ENCODE measurements around the gene THRB. TPM values are rescaled to one million over a fixed set of nuclear protein-coding genes. Genes with fewer than 3 reads are reported as not detected.

THRB gene
- total RNA-seq, 5 donors from 2014 or later (not counting 1 experiment from before 2014, with no cell fraction given), result 0.03 to 0.29 (median 0.19) TPM; not detected in 2

- ChIA-PET POLR2A (no interaction called here), CTCF (no interaction called here)
- Mint-ChIP-seq H3K36me3 (no peaks in the 10 kb centered on the region), H3K27me3 (no peaks in the 10 kb centered on the region), H3K27ac (no peak overlapping the region), H3K4me3 (no peak overlapping the region), H3K4me1 (no peaks in the 10 kb centered on the region), H3K9me3 (no peaks in the 10 kb centered on the region)
- DNase-seq (no peak), ATAC-seq (replicated peaks in 1 of 4) (no peak)
- no peaks in the 10 kb centered on the region for H3K36me3 ChIP-seq (ENCODE audit: control insufficient read depth in 2 of 2, extremely low read depth in 1 of 2, insufficient read depth in 1 of 2, low read length in 1 of 2)
- no peak overlapping the region for H3K4me3 ChIP-seq (ENCODE audit: control insufficient read depth in 1 of 2, extremely low read depth in 1 of 2, low read length in 1 of 2)
- no peaks in the 10 kb centered on the region for H3K27me3 ChIP-seq (replicated peaks in 1 of 2; ENCODE audit: control insufficient read depth in 2 of 2, extremely low read depth in 1 of 2, insufficient read depth in 2 of 2, low read length in 1 of 2)
- H3K27ac ChIP-seq (ENCODE audit: low read length), result no peak overlapping the region
- WGBS (ENCODE audit: insufficient coverage), result no CpG with 5 or more reads among the region's 2 CpGs
- H3K9me3 ChIP-seq, result no peaks in the 10 kb centered on the region
- no peaks in the 10 kb centered on the region for H3K4me1 ChIP-seq (ENCODE audit: control insufficient read depth in 1 of 2, extremely low read depth in 1 of 2, insufficient read depth in 2 of 2, low read length in 2 of 2)
Measured at GRCh38 chr3:24367664-24368264, 126.9 kb downstream of the THRB start.

- DNase-seq (no peak), ATAC-seq (replicated peaks in 1 of 4) (no peak)
- Histone ChIP-seq H3K27me3 (replicated peaks in 1 of 2; ENCODE audit: control insufficient read depth in 2 of 2, extremely low read depth in 1 of 2, insufficient read depth in 2 of 2, low read length in 1 of 2) (no peaks in the 10 kb centered on the region), H3K9me3 (no peaks in the 10 kb centered on the region), H3K4me3 (ENCODE audit: control insufficient read depth in 1 of 2, extremely low read depth in 1 of 2, low read length in 1 of 2) (no peak overlapping the region), H3K27ac (ENCODE audit: low read length) (no peak overlapping the region), H3K4me1 (ENCODE audit: control insufficient read depth in 1 of 2, extremely low read depth in 1 of 2, insufficient read depth in 2 of 2, low read length in 2 of 2) (no peaks in the 10 kb centered on the region), H3K36me3 (ENCODE audit: control insufficient read depth in 2 of 2, extremely low read depth in 1 of 2, insufficient read depth in 1 of 2, low read length in 1 of 2) (no peaks in the 10 kb centered on the region)
- ChIA-PET POLR2A (no interaction called here), CTCF (no interaction called here)
- H3K4me3 Mint-ChIP-seq, result no peak overlapping the region
- H3K4me1 Mint-ChIP-seq, result no peaks in the 10 kb centered on the region
- no peaks in the 10 kb centered on the region for H3K9me3 Mint-ChIP-seq
- H3K36me3 Mint-ChIP-seq, result no peaks in the 10 kb centered on the region
- 100% methylated on average over 1 of the region's 3 CpGs for WGBS (ENCODE audit: insufficient coverage)
- no peak overlapping the region for H3K27ac Mint-ChIP-seq
- no peaks in the 10 kb centered on the region for H3K27me3 Mint-ChIP-seq
Measured at GRCh38 chr3:24367216-24367615, 127.4 kb downstream of the THRB start.

GRCh38 chr3:24365168-24365567 is 129.5 kb downstream of the THRB start:
- no peaks in the 10 kb centered on the region for H3K27me3 ChIP-seq (replicated peaks in 1 of 2; ENCODE audit: control insufficient read depth in 2 of 2, extremely low read depth in 1 of 2, insufficient read depth in 2 of 2, low read length in 1 of 2)

GRCh38 chr3:24364359-24364758 is 130.3 kb downstream of the THRB start:
- Histone ChIP-seq H3K4me3 (ENCODE audit: control insufficient read depth in 1 of 2, extremely low read depth in 1 of 2, low read length in 1 of 2) (no peak overlapping the region), H3K27me3 (replicated peaks in 1 of 2; ENCODE audit: control insufficient read depth in 2 of 2, extremely low read depth in 1 of 2, insufficient read depth in 2 of 2, low read length in 1 of 2) (no peaks in the 10 kb centered on the region), H3K36me3 (ENCODE audit: control insufficient read depth in 2 of 2, extremely low read depth in 1 of 2, insufficient read depth in 1 of 2, low read length in 1 of 2) (no peaks in the 10 kb centered on the region), H3K9me3 (no peaks in the 10 kb centered on the region), H3K4me1 (ENCODE audit: control insufficient read depth in 1 of 2, extremely low read depth in 1 of 2, insufficient read depth in 2 of 2, low read length in 2 of 2) (no peaks in the 10 kb centered on the region), H3K27ac (ENCODE audit: low read length) (no peak overlapping the region)
- H3K27ac Mint-ChIP-seq, result no peak overlapping the region
- no peaks in the 10 kb centered on the region for H3K36me3 Mint-ChIP-seq
- no CpG with 5 or more reads among the region's 1 CpG for WGBS (ENCODE audit: insufficient coverage)
- POLR2A ChIA-PET, result no interaction called here
- DNase-seq, result no peak
- ATAC-seq (replicated peaks in 1 of 4), result no peak
- H3K4me3 Mint-ChIP-seq, result no peak overlapping the region
- CTCF ChIA-PET, result no interaction called here
- no peaks in the 10 kb centered on the region for H3K27me3 Mint-ChIP-seq
- no peaks in the 10 kb centered on the region for H3K9me3 Mint-ChIP-seq
- no peaks in the 10 kb centered on the region for H3K4me1 Mint-ChIP-seq

More at GRCh38 chr3:24365168-24365567, 129.5 kb downstream of the THRB start:
- no peaks in the 10 kb centered on the region for H3K27me3 Mint-ChIP-seq
- CTCF ChIA-PET, result interaction anchor here in 1 of 2 donors (0.6 kb wide), 1 partner anchor 140 kb away, joined by 3 read pairs; no protein-coding TSS in a partner anchor
- no peaks in the 10 kb centered on the region for H3K4me1 Mint-ChIP-seq
- Histone ChIP-seq H3K36me3 (ENCODE audit: control insufficient read depth in 2 of 2, extremely low read depth in 1 of 2, insufficient read depth in 1 of 2, low read length in 1 of 2) (no peaks in the 10 kb centered on the region), H3K4me1 (ENCODE audit: control insufficient read depth in 1 of 2, extremely low read depth in 1 of 2, insufficient read depth in 2 of 2, low read length in 2 of 2) (no peaks in the 10 kb centered on the region), H3K9me3 (no peaks in the 10 kb centered on the region), H3K4me3 (ENCODE audit: control insufficient read depth in 1 of 2, extremely low read depth in 1 of 2, low read length in 1 of 2) (no peak overlapping the region), H3K27ac (ENCODE audit: low read length) (no peak overlapping the region)
- POLR2A ChIA-PET, result no interaction called here
- no peak overlapping the region for H3K4me3 Mint-ChIP-seq
- H3K27ac Mint-ChIP-seq, result no peak overlapping the region
- no peak for DNase-seq
- H3K9me3 Mint-ChIP-seq, result no peaks in the 10 kb centered on the region
- no peaks in the 10 kb centered on the region for H3K36me3 Mint-ChIP-seq
- ATAC-seq (replicated peaks in 1 of 4), result no peak
- no CpG with 5 or more reads among the region's 2 CpGs for WGBS (ENCODE audit: insufficient coverage)

GRCh38 chr3:24363242-24363641 is 131.4 kb downstream of the THRB start:
- H3K9me3 Mint-ChIP-seq, result no peaks in the 10 kb centered on the region
- Histone ChIP-seq H3K27me3 (replicated peaks in 1 of 2; ENCODE audit: control insufficient read depth in 2 of 2, extremely low read depth in 1 of 2, insufficient read depth in 2 of 2, low read length in 1 of 2) (no peaks in the 10 kb centered on the region), H3K4me3 (ENCODE audit: control insufficient read depth in 1 of 2, extremely low read depth in 1 of 2, low read length in 1 of 2) (no peak overlapping the region), H3K36me3 (ENCODE audit: control insufficient read depth in 2 of 2, extremely low read depth in 1 of 2, insufficient read depth in 1 of 2, low read length in 1 of 2) (no peaks in the 10 kb centered on the region), H3K9me3 (no peaks in the 10 kb centered on the region), H3K4me1 (ENCODE audit: control insufficient read depth in 1 of 2, extremely low read depth in 1 of 2, insufficient read depth in 2 of 2, low read length in 2 of 2) (no peaks in the 10 kb centered on the region), H3K27ac (ENCODE audit: low read length) (no peak overlapping the region)
- no peak for ATAC-seq (replicated peaks in 1 of 4)
- no peaks in the 10 kb centered on the region for H3K36me3 Mint-ChIP-seq
- ChIA-PET POLR2A (no interaction called here), CTCF (no interaction called here)
- H3K27me3 Mint-ChIP-seq, result no peaks in the 10 kb centered on the region
- H3K27ac Mint-ChIP-seq, result no peak overlapping the region
- no peak for DNase-seq
- no peak overlapping the region for H3K4me3 Mint-ChIP-seq
- H3K4me1 Mint-ChIP-seq, result no peaks in the 10 kb centered on the region
- WGBS (ENCODE audit: insufficient coverage), result no CpG with 5 or more reads among the region's 1 CpG

GRCh38 chr3:24361623-24362022 is 133.0 kb downstream of the THRB start:
- WGBS (ENCODE audit: insufficient coverage), result no CpG with 5 or more reads among the region's 2 CpGs
- Histone ChIP-seq H3K9me3 (no peaks in the 10 kb centered on the region), H3K36me3 (ENCODE audit: control insufficient read depth in 2 of 2, extremely low read depth in 1 of 2, insufficient read depth in 1 of 2, low read length in 1 of 2) (no peaks in the 10 kb centered on the region), H3K27me3 (replicated peaks in 1 of 2; ENCODE audit: control insufficient read depth in 2 of 2, extremely low read depth in 1 of 2, insufficient read depth in 2 of 2, low read length in 1 of 2) (no peaks in the 10 kb centered on the region), H3K4me1 (ENCODE audit: control insufficient read depth in 1 of 2, extremely low read depth in 1 of 2, insufficient read depth in 2 of 2, low read length in 2 of 2) (no peaks in the 10 kb centered on the region), H3K4me3 (ENCODE audit: control insufficient read depth in 1 of 2, extremely low read depth in 1 of 2, low read length in 1 of 2) (no peak overlapping the region), H3K27ac (ENCODE audit: low read length) (no peak overlapping the region)
- Mint-ChIP-seq H3K4me1 (no peaks in the 10 kb centered on the region), H3K27me3 (no peaks in the 10 kb centered on the region), H3K36me3 (no peaks in the 10 kb centered on the region), H3K4me3 (no peak overlapping the region), H3K27ac (no peak overlapping the region), H3K9me3 (no peaks in the 10 kb centered on the region)
- DNase-seq (no peak), ATAC-seq (replicated peaks in 1 of 4) (no peak)
- CTCF ChIA-PET, result no interaction called here
- POLR2A ChIA-PET, result no interaction called here

- Mint-ChIP-seq H3K27ac (no peak overlapping the region), H3K4me1 (no peaks in the 10 kb centered on the region), H3K27me3 (no peaks in the 10 kb centered on the region), H3K4me3 (no peak overlapping the region), H3K36me3 (no peaks in the 10 kb centered on the region), H3K9me3 (no peaks in the 10 kb centered on the region)
- H3K27ac ChIP-seq (ENCODE audit: low read length), result no peak overlapping the region
- H3K27me3 ChIP-seq (replicated peaks in 1 of 2; ENCODE audit: control insufficient read depth in 2 of 2, extremely low read depth in 1 of 2, insufficient read depth in 2 of 2, low read length in 1 of 2), result no peaks in the 10 kb centered on the region
- POLR2A ChIA-PET, result no interaction called here
- H3K9me3 ChIP-seq, result no peaks in the 10 kb centered on the region
- CTCF ChIA-PET, result no interaction called here
- H3K4me1 ChIP-seq (ENCODE audit: control insufficient read depth in 1 of 2, extremely low read depth in 1 of 2, insufficient read depth in 2 of 2, low read length in 2 of 2), result no peaks in the 10 kb centered on the region
- ATAC-seq (replicated peaks in 1 of 4) (no peak), DNase-seq (no peak)
- no peaks in the 10 kb centered on the region for H3K36me3 ChIP-seq (ENCODE audit: control insufficient read depth in 2 of 2, extremely low read depth in 1 of 2, insufficient read depth in 1 of 2, low read length in 1 of 2)
- H3K4me3 ChIP-seq (ENCODE audit: control insufficient read depth in 1 of 2, extremely low read depth in 1 of 2, low read length in 1 of 2), result no peak overlapping the region
Measured at GRCh38 chr3:24360957-24361356, 133.7 kb downstream of the THRB start.
